Left hindlimb (tissue), 1 donor: ENCODE measurements around the gene LTO1.

Experiments used
- DNase-seq: peaks from one replicate; pipeline ENCODE4 v3.0.0-alpha.2; 2018

Gene LTO1

DNA sequence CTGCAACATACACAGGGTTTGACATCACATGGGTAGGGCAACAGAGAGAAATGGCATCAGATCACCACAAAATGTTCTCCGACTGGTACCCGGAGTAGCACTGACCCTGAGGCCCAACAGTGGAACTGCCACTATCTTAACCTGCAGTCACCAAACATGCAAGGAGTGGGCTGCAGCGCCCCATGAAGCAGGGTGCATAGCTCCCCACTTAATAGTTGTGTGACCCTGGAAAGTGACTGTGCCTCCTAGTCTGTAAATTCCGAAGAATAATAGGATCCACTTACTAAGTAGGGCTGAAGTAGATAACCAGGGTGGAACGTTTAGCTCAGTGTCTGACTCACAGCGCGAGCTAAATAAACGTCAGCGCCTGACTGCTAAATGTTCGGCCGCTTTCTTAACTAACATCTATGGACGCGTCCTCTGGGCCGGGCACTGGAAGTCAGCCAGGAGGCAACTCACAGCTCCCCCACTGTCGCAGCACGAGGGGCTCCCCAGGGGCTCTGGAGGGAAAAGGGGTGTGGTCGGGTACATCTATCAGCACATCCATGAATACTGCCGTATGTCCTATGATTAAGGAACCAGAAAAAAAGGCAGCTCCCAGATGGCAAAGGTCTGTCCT is 777 bp downstream of the LTO1 start:
- DNase-seq: peak; percentile 51

DNA sequence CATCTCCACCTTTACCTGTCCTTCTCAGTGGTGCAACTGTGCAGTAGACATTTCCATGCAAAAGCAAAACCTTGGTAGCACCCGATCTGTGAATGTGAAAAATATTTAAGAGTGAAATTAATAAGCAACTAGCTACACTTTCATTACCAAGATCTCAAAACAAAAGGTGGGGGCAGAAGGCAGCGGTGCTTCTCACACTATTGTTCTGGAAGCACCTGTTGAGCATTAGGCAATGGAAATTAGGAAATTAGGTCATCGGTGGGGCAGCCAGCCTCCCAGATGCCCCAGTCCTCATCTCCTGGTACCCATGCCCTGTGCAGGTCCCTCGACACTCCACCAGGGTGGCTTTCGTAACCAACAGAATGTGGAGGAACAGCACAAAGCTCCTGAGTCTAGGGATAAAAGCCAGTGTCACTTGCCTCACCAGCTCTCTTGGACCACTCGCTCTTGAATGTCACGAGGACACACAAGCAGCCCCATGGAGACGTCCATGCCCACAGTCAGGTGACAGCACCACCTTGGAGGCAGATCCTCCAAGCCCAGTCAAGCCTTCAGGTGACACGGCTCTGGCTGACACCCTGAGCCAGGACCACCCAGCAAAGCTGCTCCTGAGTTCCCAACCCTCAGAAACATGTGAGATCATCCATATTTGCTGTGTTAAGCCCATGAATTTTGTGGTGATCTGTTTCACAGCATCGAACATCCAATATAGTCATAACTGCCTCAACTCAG is 3.3 kb downstream of the LTO1 start:
- DNase-seq: no peak

DNA sequence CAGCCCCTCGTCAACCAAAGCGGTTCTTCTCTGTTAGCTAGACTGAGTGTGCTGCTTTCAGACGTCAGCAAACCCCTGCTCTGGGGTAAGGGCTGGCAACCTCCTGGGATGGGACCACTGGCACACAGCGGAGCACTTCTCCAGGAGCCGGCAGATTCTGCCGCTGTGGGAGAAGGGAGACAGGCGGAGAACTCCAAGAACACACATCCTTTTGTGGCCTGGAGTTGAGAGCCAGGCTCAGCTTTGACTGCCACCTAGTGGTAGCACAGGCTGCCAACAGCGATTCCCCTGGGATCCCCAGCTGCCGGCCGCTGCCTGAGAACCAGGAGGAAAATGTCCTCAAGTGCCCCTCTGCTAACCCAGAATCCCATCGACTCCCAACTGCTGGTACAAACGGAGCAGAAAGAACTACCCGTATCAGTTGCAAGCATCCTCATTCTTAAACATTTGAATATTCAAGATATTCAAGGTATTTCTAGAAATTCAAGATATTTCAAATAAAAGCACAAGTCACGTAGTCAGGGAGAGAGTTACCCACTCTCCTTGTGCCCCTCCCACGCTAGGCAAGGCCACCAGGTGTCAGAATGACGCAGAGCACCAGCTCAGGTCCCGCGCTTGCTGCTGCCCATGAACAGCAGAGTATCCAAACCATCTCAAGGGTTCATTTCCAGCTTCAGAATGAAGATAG is 4.9 kb downstream of the LTO1 start:
- peak; percentile 90 for DNase-seq

DNA sequence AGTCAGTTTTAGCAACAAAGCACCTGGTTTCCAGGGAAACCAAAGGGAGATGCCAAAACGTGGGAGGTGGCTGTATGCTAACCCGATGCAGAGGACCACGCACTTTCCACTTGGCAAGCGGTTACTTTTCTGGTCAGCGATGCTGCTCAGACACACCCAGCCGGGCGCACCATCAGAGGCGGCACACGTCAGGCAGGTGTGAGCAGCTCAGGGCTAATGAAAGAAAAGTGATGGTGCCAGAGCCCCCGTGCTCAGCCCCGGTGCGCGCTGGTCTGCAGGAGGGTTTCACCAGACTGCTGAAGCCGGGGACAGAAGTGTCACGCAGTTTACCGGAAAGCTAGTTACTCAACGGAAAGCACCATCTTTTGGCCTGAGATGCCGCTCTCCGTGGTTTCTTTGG is 5.7 kb downstream of the LTO1 start:
- DNase-seq: no peak

DNA sequence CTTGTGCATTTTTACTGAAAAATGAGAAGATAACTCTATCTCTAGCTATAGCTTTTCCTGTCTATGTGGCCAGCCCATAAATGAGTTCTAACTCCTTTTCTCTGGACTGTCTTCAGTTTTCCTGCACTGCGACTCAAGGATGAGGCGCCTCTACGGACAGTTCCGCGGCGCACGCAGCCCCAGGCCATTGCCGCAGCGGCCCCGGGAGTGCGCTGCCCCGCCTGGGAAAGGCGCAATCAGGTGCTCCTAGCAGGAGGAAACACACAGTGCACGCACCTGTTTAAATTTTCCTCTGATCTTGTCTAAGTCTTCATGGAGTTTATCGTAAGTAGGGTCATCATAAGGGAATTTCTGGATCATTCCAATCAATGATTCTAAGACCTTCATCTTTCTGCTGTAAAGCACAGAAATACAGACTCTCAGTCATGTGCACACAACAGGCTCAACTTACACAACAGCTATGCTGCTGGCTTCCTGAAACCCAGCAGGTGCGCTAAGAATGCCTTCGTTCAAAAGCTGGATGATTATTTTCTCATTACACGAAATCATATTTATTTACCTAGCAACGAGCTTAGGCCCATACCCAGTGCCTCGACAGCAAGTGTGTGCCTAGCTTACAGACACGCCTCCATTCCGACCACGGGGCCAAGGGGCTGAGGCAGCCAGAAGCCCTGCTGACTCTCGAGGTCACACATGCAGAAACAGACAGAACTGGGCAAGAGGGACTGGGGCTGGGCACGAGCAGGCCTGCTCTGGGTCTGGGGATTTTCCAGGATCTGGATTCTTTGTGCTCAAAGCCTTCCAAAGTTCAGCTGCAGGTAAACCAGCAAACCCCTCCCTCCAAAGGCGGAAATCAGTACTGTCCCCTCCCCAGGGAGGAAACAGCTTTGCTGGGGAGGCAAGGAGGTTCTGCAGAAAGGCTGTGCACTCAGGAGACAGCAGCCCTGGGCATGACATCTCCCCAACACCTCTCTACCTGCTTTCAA is 7.2 kb downstream of the LTO1 start:
- DNase-seq: no peak

DNA sequence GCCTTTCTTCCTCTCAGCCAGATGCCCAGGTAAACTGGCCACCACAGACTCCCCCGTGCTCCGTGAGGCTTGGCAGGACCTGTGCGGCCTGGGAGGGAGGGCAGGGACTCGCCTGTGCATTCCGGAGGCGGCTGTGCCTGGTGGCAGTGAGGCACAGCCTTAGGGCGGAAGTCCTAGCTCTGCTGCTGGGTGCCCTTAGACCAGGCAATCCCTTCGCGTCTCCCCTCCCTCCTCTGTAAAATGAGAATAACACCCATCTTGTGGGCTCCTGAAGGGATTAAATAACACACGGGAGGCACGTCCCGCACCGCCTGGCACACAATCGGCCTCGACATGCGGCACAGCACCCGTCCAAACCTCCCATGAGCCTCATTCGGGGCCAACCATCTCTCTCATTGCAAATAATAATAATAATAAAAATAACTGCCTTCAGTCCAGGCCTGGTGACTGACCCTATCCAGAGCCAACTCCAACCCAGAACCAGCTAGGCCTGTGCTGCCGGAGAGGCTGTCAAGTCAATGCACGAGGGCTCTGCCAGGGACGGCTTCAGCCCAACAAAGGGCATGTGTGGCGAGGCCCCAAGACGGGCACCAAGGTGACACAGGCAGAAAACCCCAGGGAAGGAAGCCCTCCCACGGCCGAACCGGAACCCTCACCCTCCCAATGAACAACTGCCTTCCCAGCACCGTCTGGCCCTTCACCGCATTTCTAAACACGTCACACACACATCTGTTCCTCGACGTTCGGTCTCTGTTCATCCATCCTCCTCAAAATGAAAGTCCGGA is 8.2 kb downstream of the LTO1 start:
- DNase-seq: no peak

DNA sequence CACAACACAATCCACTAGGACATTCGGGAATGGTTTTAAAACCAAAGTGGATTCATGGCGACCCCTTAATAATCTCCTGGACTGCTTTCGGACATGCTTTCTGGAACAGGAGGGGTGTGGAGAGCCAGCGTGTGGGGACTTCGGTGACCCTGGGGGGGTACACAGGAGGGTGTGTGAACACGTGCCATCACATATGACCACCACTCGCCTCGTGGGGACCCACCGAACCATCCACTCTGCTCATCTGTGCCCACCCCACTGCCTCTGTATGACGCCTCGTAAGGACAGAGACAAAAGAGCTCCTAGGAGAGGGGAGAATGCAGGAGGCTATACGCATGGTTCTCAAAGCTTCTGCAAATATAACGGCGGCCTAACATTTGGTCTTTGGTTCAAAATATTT is 8.9 kb downstream of the LTO1 start:
- no peak for DNase-seq

DNA sequence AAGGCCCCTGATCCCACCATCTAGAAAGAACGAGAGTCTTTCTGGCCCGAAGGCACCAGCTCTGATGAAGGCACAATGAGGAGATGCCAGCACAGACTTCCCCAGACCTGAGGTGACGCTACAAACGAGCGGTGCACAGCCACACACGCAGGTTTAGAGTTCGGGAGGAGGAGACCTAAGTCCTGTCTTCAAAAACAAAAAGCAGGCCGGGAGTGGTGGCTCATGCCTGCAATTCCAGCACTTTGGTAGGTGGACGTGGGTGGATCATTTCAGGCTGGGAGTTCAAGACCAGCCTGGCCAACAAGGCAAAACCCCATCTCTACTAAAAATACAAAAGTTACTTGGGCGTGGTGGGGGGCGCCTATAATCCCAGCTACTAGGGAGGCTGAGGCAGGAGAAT is 9.5 kb downstream of the LTO1 start:
- DNase-seq: no peak

DNA sequence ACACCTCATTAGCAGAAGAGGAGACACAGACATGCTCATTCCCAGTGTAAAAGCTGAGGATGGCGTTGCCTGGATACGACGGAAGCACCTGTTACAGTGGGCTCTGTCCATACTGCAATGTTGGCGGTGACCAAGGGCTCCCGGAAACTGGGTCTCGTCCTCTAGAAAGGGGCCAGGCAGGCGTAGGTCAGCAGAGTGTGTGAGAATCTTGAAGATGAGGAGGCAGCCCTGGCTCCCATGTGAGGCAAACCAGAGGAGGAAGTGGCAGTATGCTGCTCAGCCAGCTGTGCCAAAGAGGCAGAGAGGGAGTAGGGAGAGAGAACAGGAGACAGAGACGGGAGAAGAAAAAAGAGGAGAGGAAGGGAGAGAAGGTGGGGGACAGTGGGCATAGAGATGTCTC is 10.3 kb downstream of the LTO1 start:
- no peak for DNase-seq

DNA sequence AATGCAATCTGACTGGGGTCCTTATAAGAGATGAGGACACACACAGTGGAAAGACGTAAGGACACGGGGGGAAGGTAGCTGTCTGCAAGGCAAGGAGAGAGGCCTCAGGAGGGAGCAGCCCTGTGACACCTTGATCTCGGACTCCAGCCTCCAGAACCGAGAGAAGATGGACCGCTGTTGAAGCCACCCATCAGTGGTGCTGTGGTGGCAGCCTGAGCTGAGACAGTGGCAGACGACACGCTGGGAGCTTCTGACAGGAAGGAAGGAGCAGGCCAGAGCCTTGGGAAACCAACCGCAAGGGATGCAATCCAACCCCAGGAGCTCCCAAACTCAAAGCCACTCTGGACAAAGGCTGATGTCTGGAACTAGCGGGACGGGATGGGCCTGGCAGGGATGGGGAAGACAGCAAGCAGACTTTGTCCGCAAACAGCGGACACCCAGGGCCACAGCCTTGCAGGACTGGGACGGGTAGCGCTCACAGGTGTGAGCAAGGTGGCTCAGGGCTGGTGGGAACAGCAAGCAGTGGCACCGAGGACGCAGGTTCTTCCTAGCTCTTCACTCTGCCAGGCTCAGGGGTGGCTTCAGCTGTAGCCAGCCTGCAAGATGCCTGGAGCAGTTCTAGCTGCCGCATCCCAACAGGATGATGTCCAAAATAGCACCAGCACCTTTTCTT is 10.9 kb downstream of the LTO1 start:
- no peak for DNase-seq

DNA sequence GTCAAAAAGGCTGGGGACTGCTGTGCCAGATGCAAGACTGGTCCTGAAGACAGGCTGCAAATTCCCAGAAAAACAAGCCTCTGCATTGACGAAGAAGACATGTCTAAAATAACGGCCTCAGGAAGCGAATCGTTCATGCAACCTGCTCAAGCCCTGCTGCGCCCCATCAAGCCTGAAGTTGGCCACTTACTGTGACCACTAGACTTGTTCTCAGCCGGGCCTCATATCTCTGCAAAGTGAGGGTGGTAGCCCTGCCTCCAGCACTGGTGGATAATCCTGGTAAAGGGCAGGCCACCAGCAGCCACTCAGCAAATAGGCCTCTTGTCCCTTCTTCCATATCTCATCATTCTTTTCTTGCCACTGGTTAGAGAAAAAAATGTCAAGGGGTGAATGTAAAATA is 11.8 kb downstream of the LTO1 start:
- no peak for DNase-seq

DNA sequence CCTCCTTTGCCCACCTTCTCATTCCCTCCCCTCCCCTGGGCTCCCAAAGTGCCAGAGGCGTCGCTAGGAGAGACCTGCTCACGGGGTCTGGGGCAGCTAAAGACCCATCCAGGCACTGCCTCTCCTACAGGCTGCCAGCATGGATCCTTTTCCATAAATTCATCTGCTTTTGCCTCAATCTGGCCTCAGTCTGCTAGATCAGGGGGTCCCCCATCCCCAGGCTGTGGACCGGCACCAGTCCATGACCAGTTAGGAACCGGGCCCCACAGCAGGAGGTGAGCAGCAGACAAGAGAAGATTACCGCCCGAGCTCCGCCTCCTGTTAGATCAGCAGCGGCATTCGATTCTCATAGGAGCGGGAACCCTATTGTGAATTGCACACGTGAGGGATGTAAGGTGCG is 12.3 kb downstream of the LTO1 start:
- DNase-seq: no peak

DNA sequence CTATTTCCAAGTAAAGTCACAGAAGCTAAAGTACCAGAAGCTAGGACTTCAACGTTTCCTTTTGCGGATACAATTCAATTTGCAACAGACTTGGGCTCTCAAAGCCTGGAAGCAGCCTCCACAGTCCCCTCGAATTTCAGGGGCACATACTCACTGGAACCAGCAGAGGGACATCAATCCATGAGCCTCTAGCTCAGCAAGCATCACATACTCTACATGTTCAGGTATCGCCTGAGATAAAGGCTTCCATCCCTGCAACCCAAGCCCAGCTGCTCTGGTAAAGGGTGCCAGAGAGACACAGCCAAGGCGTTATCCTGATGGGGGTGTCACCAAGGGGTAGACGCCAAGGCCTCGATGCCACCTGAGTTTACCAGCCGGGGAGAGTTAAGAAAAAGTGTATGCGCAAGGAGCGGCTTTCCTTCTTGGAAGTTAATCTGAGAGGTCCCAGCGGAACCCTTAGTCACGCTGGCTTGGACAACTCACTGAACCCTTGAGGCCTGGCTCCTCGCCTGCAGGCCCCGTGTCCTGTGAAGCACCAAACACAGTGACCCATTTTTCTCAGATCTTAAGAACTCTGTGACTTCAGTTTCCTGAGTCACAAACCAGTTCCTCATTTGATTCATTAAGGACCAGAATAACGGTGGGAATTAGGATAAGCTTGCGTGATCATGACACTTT is 13.0 kb downstream of the LTO1 start:
- DNase-seq: no peak

DNA sequence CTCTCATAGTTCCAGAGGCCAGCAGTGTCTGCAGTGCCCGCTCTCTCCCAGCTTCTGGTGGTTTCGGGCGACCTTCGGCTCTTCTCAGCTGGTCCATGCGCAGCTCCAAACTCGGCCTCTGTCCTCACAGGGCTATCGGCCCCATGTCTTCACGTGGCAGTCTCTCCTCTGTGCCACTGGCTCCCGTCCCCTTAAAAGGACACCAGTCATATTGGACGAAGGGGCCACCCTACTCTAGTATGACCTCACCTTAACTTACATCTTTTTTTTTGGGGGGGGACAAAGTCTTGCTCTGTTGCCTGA is 13.8 kb downstream of the LTO1 start:
- DNase-seq: no peak

DNA sequence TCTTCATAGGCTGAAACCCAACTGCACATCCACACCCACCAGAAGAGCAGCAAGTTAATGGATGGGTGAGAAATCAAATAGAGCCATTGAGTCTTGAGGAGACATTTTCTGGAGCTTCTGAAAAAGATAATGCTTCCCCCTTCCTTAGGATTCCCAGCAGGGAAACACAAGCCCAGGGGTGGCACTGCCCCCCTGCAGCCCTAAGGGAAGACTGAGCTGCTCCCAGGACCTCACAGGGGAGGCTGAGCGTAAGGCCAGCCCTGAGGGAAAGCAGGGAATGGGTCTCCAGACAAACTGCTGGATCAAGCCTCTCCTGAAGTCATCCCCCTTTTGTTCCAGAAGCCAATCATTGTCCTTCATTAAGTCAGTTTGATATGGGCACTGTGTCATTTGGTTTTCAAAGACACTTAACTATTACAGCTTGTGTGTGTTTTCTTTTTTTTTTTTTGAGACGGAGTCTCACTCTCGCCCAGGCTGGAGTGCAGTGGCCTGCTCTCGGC is 15.1 kb downstream of the LTO1 start:
- no peak for DNase-seq

DNA sequence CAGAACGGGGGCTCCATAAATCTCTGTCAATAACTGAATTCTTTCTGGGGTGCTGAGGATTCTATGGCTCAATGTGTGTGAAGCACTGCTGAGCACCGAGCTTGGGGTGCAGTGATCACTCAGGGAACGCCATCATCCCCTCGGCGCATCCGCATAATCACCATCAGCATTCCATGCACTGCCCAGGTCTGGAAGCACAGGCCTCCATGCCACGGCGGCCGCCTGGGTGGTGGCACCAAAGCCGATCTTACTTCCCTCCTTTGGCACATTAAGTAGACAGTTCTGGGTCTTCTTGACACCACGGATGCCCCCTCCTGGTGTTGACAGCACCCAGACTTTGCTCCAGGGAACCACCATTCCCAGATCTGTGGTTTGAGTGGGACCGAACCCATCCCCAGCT is 15.6 kb downstream of the LTO1 start:
- DNase-seq: no peak

DNA sequence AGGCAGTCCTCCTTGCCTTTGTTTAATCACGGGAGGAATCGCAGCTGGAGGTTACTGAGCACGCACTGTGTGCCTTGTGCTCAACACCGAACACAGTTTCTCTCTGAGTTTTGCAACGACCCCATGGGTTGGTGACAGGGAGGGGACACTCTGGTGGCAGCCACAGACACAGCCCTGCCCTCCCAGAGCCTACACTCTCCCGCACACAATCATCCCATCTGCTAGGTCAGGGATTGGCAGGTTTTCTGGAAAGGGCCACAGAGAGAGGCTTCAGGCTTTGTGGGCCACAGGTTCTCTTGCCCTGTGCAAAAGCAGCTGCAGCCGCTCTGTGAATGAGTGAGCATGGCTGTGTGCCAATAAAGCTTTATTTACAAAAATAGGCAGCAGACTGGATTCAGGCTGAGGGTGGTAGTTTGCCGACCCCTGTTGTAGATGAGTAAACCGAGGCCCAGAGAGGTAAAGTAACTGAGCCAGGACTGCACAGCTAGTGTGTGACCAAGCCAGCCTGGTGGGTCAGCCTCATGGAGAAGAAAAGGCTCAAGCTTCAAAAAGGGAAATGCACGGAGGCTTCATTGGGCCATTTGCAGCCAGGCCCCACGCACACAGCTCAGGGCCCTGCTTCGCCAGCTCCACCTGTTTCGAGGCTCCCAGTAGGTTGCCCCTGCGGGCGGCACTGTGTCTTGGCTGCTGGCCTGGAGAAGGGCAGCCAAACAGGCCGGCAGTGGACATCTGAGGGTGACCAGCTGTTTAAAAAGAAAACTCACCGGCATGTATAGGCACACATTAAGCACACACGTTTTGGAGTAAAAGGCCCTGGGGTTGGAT is 16.3 kb downstream of the LTO1 start:
- DNase-seq: no peak

DNA sequence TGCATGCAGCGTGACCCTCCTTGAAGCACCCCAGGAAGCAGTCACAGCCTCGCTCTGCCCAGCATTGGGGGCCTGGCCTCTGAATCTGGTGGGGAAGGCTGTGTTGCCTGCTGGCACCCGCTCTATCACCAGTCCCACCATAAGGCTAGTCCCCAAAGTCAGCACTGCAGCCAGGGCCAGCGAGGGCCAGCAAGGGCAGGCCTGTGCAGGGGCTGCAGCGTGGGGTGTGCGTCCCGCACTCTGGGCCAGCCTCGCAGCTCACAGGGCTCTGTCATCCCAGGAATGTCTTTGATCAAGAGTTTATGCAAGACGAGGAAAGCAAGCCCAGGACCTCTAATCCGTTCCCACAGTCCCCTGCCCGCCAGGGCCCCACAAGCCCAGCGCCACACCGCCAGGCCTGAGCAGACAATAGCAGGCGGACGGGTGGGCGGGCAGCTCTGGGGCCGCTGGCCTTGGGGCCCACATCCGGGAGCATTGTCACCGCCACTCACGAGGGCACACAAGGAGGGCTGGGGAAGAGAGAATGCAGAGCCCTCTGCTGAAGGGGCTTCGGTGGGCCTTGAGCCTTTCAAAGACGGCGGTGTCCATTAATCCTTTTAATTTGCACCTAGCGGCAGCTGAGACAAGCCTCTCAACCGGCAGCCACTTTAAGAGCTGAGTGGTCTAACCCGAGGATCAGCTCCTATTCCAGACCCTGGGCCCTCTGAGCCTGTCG is 17.1 kb downstream of the LTO1 start:
- no peak for DNase-seq

DNA sequence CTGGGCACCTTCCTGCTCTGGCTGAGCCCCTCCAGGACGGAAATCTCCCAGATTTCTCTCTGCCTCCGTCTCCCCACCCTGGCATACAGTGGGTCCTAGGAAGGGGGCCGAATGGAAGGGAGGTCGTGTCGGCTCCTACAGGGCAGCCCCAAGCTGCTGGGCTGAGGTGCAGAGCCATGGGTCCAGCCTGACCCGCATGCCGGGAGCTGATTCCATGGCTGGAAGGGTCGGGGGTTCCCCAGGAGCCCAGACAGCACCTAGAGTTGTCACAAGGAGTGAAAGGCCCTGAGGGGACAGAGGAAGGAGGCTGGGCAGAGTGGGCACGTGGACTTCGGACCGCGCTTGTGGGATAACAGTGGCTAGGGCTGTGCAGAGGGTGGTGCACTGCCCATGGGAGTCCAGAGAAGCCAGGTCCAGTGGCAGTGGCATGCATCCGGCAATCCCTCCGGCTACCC is 17.7 kb downstream of the LTO1 start:
- DNase-seq: no peak
